GM18526 (cell line): Measurements from ENCODE around the gene LCE3E.

Source experiments
- POLR2A ChIP-seq: IDR thresholded peaks from 3 replicates; pipeline ENCODE4 v1.6.1; 2011; ENCODE audit not compliant: insufficient read length; ENCODE audit errors: extremely low read depth

LCE3E gene

GRCh38 chr1:152520561-152521090 lies 46.0 kb downstream of the LCE3E start:
- TF ChIP-seq POLR2A = no peak

DNA sequence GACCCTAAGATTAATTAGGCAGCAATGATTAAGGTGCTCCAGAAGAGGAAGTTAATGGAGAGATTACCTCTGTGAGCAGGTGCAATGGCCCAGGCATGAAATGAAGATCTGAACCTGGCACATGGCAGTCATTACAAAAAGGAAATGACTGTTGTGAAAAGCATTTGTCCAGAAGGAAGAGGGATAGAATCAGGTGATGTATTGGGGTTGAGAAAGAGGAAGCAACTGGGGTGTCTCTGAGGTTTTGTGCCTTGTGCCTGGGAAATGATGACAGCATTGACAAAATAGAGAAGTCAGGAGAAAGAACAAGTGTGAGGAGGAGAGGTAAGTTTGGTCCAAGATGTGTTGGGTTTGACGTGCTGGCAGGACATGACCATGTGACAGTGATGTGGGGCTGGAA lies 46.7 kb downstream of the LCE3E start:
- no peak for TF ChIP-seq POLR2A

DNA sequence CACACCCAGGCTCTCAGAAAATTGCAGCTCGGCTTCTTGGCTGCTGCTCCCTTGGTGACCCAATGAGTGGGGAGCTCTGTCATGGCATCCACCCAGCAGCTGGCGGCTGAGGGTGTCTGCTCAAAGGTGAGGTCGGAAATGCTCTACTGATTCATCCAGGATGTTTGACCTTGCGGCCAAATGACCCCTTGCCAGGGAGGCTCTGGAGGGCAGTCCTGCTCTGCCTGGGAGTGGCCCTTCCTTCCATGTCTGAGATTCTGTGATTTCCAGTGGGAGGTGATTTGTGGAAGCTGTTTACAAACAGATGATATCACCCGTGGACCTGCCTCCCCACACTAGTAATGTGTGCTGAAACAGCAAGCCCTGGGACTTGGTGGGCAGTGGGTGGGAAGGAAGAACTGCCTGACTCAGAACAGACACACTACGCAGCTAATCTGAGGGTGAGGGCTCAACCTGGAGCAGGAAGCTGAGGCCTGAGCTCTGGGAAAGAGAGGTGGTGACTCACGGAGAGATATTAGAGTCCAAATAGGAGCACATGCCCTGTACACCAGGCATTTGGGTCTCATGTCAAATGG lies 49.3 kb downstream of the LCE3E start:
- no peak for TF ChIP-seq POLR2A

- TF ChIP-seq POLR2A = no peak
Measured at GRCh38 chr1:152516082-152516481, 50.5 kb downstream of the LCE3E start.
